IPS-18c (cell line): Measurements from ENCODE around the gene FEV.
"Not testable (repeated sequence)": the region's sequence is repeated elsewhere in the genome, so short reads cannot be mapped to it uniquely, and the experiment has no call there.

Experiments
- H3K4me3 ChIP-seq: 2 replicates; pipeline ENCODE4 v1.7.0; 2013; ENCODE audit warnings: low read depth, mild to moderate bottlenecking, low read length, moderate library complexity; ENCODE audit not compliant: insufficient read depth
- H3K9me3 ChIP-seq: one replicate; pipeline ENCODE4 v1.6.1; 2013; ENCODE audit warnings: mild to moderate bottlenecking, low read length, moderate library complexity; ENCODE audit not compliant: control insufficient read depth, insufficient read depth

The FEV gene

GRCh38 chr2:218961651-218962570 lies 23.1 kb downstream of the FEV start:
- Histone ChIP-seq H3K9me3 (peaks cover 2% of the 10 kb centered on the region), H3K4me3 (peak overlapping the region; percentile 38)

GRCh38 chr2:218961229-218961628 lies 23.8 kb downstream of the FEV start:
- Histone ChIP-seq H3K4me3 (peak overlapping the region; percentile 28), H3K9me3 (peaks cover 2% of the 10 kb centered on the region)

- peaks cover 2% of the 10 kb centered on the region for H3K9me3 ChIP-seq
- peak overlapping the region; percentile 28; the same call in 1 of the 2 replicates for H3K4me3 ChIP-seq
These were observed 24.4 kb downstream of the FEV start for GRCh38 chr2:218960309-218961165.

- peaks cover 2% of the 10 kb centered on the region for H3K9me3 ChIP-seq
- peak overlapping the region; percentile 50 for H3K4me3 ChIP-seq
These were observed 25.1 kb downstream of the FEV start for GRCh38 chr2:218959761-218960308.

- Histone ChIP-seq H3K9me3 (peaks cover 2% of the 10 kb centered on the region), H3K4me3 (peak within 1 kb of the TSS; percentile 50)
These were observed 25.7 kb downstream of the FEV start, which contains the start of gene CDK5R2 for GRCh38 chr2:218959141-218959731. Gene CDK5R2, plus strand, starts transcription at chr2:218959666. Its CDS starts 155 bp downstream, at chr2:218959821.

- peaks cover 2% of the 10 kb centered on the region for H3K9me3 ChIP-seq
- peak overlapping the region; percentile 50; the same call in 1 of the 2 replicates for H3K4me3 ChIP-seq
These were observed 26.7 kb downstream of the FEV start for GRCh38 chr2:218958276-218958675.

- no peak overlapping the region for H3K4me3 ChIP-seq
- H3K9me3 ChIP-seq, result peaks cover 2% of the 10 kb centered on the region
These were observed 27.3 kb downstream of the FEV start for GRCh38 chr2:218957671-218958070.

GRCh38 chr2:218956039-218956438 lies 28.9 kb downstream of the FEV start:
- H3K9me3 ChIP-seq, result peaks cover 2% of the 10 kb centered on the region
- H3K4me3 ChIP-seq, result no peak overlapping the region

- H3K4me3 ChIP-seq, result no peak overlapping the region
- H3K9me3 ChIP-seq, result peaks cover 2% of the 10 kb centered on the region
These were observed 30.3 kb downstream of the FEV start for GRCh38 chr2:218954541-218955300.

- H3K9me3 ChIP-seq, result no peaks in the 10 kb centered on the region
- H3K4me3 ChIP-seq, result no peak overlapping the region
These were observed 31.5 kb downstream of the FEV start for GRCh38 chr2:218953366-218953954.

- H3K9me3 ChIP-seq, result no peaks in the 10 kb centered on the region
- H3K4me3 ChIP-seq, result no peak overlapping the region
These were observed 32.8 kb downstream of the FEV start for GRCh38 chr2:218952160-218952559.

GRCh38 chr2:218946621-218947020 lies 38.4 kb downstream of the FEV start:
- Histone ChIP-seq H3K9me3 (peaks cover 2% of the 10 kb centered on the region), H3K4me3 (no peak overlapping the region)

GRCh38 chr2:218944759-218945404 lies 40.1 kb downstream of the FEV start:
- H3K4me3 ChIP-seq, result no peak overlapping the region
- peaks cover 2% of the 10 kb centered on the region for H3K9me3 ChIP-seq

- not testable (repeated sequence) for H3K4me3 ChIP-seq, H3K9me3 ChIP-seq
These were observed 53.2 kb downstream of the FEV start for GRCh38 chr2:218931751-218932150.
